GM18526 (cell line): ENCODE data around the gene NLGN1.

Experiments
- POLR2A ChIP-seq: IDR thresholded peaks from 3 replicates; pipeline ENCODE4 v1.6.1; 2011; ENCODE audit not compliant: insufficient read length; ENCODE audit errors: extremely low read depth

The NLGN1 gene

GRCh38 chr3:174199696-174200095 is 802.2 kb downstream of the NLGN1 start:
- no peak for TF ChIP-seq POLR2A

- no peak for TF ChIP-seq POLR2A
Observed at GRCh38 chr3:174202116-174202515, 804.6 kb downstream of the NLGN1 start.

GRCh38 chr3:174202561-174202960 is 805.0 kb downstream of the NLGN1 start:
- no peak for TF ChIP-seq POLR2A

- no peak for TF ChIP-seq POLR2A
Observed at GRCh38 chr3:174204765-174205164, 807.2 kb downstream of the NLGN1 start.

GRCh38 chr3:174206607-174207192 is 809.2 kb downstream of the NLGN1 start:
- no peak for TF ChIP-seq POLR2A

GRCh38 chr3:174208161-174208560 is 810.6 kb downstream of the NLGN1 start:
- no peak for TF ChIP-seq POLR2A

GRCh38 chr3:174215456-174215855 is 817.9 kb downstream of the NLGN1 start:
- TF ChIP-seq POLR2A, result no peak

- no peak for TF ChIP-seq POLR2A
Observed at GRCh38 chr3:174216019-174216418, 818.5 kb downstream of the NLGN1 start.

GRCh38 chr3:174216946-174217718 is 819.6 kb downstream of the NLGN1 start:
- TF ChIP-seq POLR2A, result no peak

- TF ChIP-seq POLR2A, result no peak
Observed at GRCh38 chr3:174218016-174218415, 820.5 kb downstream of the NLGN1 start.

- no peak for TF ChIP-seq POLR2A
Observed at GRCh38 chr3:174219738-174220137, 822.2 kb downstream of the NLGN1 start.

GRCh38 chr3:174220775-174221554 is 823.4 kb downstream of the NLGN1 start:
- no peak for TF ChIP-seq POLR2A

- no peak for TF ChIP-seq POLR2A
Observed at GRCh38 chr3:174223042-174223441, 825.5 kb downstream of the NLGN1 start.

GRCh38 chr3:174223626-174224025 is 826.1 kb downstream of the NLGN1 start:
- no peak for TF ChIP-seq POLR2A

- TF ChIP-seq POLR2A, result no peak
Observed at GRCh38 chr3:174229916-174230315, 832.4 kb downstream of the NLGN1 start.
